Astrocyte (in vitro differentiated cells and primary cell): ENCODE results near the gene CTDP1.

ENCODE experiments used
- CTCF ChIP-seq: IDR thresholded peaks from 2 replicates; pipeline ENCODE4 v1.5.1; 2011; ENCODE audit warnings: low read depth, mild to moderate bottlenecking, inconsistent platforms, low read length, moderate library complexity; ENCODE audit not compliant: insufficient read depth
- EZH2 ChIP-seq: IDR thresholded peaks from 2 replicates; pipeline ENCODE4 v1.6.1; 2012; ENCODE audit warnings: mild to moderate bottlenecking, low read length, inconsistent platforms; ENCODE audit not compliant: insufficient read depth

GRCh38 chr18:79715280-79715679, 35.7 kb downstream of the CTDP1 start:
- TF ChIP-seq CTCF = no peak
- no peak for TF ChIP-seq EZH2
